Measurements from ENCODE around the gene NIT1.
"Not testable (repeated sequence)": the region's sequence is repeated elsewhere in the genome, so short reads cannot be mapped to it uniquely, and the experiment has no call there.

The NIT1 gene

DNA sequence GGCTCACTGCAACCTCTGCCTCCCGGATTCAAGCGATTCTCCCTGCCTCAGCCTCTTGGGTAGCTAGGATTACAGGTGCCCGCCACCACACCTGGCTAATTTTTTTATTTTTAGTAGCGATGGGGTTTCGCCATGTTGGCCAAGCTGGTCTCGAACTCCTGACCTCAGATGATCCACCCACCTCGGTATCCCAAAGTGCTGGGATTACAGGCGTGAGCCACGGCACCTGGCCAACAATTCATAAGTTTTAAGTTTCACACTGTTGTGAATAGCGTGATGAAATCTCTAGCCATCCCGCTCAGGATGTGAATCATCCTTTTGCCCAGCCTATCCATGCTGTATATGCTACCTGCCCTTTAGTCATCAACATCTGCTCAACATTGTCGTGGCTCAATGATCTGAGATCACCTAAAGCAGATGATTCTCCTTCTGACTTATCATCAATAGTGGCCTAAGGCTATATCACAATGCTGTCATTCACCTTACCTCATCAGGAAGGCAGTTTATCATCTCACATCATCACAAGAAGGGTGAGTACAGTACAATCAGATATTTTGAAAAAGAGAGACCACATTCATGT, 2.7 kb upstream of the NIT1 start:
- DNase-seq, result no peak

DNA sequence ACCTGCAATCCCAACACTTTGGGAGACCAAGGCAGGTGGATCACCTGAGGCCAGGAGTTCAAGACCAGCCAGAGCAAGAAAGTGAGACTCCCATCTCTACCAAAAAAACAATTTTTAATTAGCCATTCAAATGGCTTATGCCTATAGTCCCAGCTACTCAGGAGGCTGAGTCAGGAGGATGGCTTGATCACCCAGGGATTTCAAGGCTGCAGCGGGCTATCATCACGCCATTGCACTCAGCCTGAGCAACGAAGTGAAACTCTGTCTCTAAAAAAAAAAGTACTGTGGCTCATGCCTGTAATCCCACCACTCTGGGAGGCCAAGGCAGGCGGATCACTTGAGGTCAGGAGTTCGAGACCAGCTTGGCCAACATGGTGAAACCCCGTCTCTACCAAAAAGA, 1.9 kb upstream of the NIT1 start:
- DNase-seq, result not testable (repeated sequence)

GRCh38 chr1:161119092-161119903, 1.4 kb downstream of the NIT1 start:
- no peak for DNase-seq

- DNase-seq, result no peak
These were observed 3.2 kb downstream of the NIT1 start for GRCh38 chr1:161121042-161121650.

- no peak for DNase-seq
These were observed 3.9 kb downstream of the NIT1 start for GRCh38 chr1:161121834-161122233.

DNA sequence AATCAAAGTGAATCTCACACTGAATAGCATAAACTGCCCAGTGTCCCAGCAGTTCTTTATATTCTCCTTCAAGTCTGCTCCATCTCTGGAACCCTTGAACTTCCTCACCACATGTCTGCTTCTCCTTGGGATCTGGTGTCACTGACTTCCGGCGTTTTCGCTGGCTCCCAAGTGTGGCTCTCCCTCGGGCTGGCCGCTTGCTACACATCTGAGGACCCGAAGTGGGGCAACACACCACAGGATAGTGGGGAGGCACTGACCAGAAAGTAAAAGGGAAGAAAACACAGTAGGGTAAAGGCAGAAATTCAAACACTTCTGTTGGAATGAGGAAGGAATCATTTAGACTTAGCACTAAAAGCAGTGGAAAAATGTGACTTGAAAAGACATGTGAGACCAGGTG, 5.1 kb downstream of the NIT1 start:
- no peak for DNase-seq

- no peak for DNase-seq
These were observed 9.7 kb downstream of the NIT1 start for GRCh38 chr1:161127649-161128048.

- DNase-seq, result no peak
These were observed 10.9 kb downstream of the NIT1 start for GRCh38 chr1:161128591-161129420.

DNA sequence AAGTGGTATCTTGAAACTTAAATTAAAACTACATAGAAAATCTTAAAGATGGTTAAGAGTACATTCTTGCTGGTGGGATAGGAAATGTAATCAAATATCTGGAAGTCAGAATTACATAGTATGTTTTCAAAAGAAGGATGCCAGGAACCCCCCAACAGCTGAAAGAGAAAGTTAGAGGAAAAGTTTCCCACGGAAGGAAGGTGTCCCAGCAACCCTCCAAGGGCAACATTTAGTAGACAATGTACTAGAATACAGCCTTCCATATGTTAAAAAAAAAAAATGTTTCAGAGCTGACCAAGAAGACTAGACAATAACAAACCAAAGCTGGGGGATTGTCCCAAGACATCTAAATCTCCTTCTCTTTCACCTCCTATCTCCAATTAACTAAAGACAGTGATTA, 12.4 kb downstream of the NIT1 start:
- no peak for DNase-seq

GRCh38 chr1:161131523-161132409, 13.9 kb downstream of the NIT1 start:
- DNase-seq, result no peak

- peak; percentile 94 for DNase-seq
These were observed 14.7 kb downstream of the NIT1 start, which contains the start of gene DEDD for GRCh38 chr1:161132410-161133219. Gene DEDD, minus strand, starts transcription at chr1:161132667. Its CDS starts 8,205 bp downstream, at chr1:161124462.

GRCh38 chr1:161133220-161133740, 15.4 kb downstream of the NIT1 start:
- DNase-seq, result no peak

DNA sequence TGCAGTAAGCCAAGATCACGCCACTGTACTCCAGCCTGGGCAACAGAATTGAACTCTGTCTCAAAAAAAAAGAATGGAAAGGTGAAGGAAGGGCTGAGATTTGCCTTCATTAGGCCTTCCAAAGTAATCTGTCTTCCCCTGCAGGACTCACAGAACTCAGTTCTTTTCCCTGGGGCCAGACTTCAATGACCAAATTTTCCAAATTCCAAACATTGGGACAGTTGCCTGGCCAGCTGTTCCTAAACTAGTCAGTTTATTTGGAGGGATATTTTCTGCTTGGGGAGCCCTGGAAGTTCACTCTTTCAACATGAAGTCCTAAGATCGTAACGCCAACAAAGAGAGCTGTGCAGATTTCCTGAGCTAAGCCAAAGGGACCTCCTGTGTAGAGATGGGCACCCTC, 20.0 kb downstream of the NIT1 start:
- no peak for DNase-seq

DNA sequence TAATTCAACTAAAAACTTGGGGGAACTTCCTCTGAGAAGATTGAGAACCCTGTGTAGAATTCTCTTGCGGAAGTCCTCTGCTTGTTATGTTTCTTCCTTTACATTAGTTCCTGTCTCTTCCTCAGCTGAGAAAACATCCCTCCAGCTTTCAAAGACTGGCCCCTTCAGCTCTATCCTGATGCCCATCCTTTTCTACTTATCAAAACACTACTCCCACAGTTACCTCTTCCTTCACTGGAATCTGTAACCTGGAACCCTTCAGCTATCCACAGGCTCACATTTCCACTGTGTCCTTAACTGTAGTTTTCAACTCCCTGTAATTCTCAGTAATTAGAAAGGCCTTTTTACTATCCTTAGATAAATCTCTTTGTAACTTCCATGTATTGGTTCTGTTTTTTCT, 20.5 kb downstream of the NIT1 start:
- no peak for DNase-seq

- DNase-seq, result no peak
These were observed 21.9 kb downstream of the NIT1 start for GRCh38 chr1:161139766-161140165.

GRCh38 chr1:161140755-161141400, 23.0 kb downstream of the NIT1 start:
- no peak for DNase-seq

- no peak for DNase-seq
These were observed 27.9 kb downstream of the NIT1 start for GRCh38 chr1:161145832-161146231.

- DNase-seq, result no peak
These were observed 35.3 kb downstream of the NIT1 start for GRCh38 chr1:161153176-161153575.

- peak; percentile 53 for DNase-seq
These were observed 35.9 kb downstream of the NIT1 start, which contains the start of gene UFC1 for GRCh38 chr1:161153682-161154337. Gene UFC1, plus strand, starts transcription at chr1:161153978. Its CDS starts 20 bp downstream, at chr1:161153998.

DNA sequence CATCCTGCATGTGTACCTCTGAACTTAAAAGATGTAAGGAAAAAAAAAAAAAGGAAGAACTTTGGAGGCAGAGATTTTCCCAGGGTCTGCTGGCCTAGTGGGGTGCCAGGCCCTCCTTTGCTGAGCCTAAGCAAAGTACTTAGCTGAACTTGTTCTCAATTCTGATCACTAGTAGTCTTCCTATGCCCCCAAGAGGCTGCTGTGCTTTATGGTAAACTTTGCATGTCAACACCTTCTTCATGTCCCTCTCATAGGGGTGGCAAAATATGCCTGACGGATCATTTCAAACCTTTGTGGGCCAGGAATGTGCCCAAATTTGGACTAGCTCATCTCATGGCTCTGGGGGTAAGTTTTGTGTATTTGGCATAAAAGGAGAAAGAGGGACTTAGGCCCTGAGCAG, 40.0 kb downstream of the NIT1 start:
- no peak for DNase-seq
